Loucy (cell line): ENCODE measurements around the gene SERPINB6.

Experiments used
- H2AFZ ChIP-seq: fragments of 200-600 bp; sonication (generic); 2 replicates; pipeline ENCODE4 v1.6.0; 2016; ENCODE audit warnings: antibody characterized with exemption, mild to moderate bottlenecking, low read length, moderate library complexity
- H3F3A ChIP-seq: fragments of 200-600 bp; 2 replicates; pipeline ENCODE4 v1.6.0; 2016; ENCODE audit warnings: antibody characterized with exemption, low read depth, mild to moderate bottlenecking
- H3K27me3 ChIP-seq: fragments of 200-600 bp; sonication (generic); 2 replicates; pipeline ENCODE4 v1.6.1; 2014; ENCODE audit warnings: low read length, mild to moderate bottlenecking; ENCODE audit not compliant: insufficient read depth, poor library complexity, severe bottlenecking
- H3K36me3 ChIP-seq: fragments of 200-600 bp; sonication (generic); 2 replicates; pipeline ENCODE4 v1.6.1; 2016; ENCODE audit warnings: low read length; ENCODE audit not compliant: insufficient read depth
- H3K4me1 ChIP-seq: fragments of 200-600 bp; sonication (generic); 2 replicates; pipeline ENCODE4 v1.5.1; 2014; ENCODE audit warnings: low read length, mild to moderate bottlenecking; ENCODE audit not compliant: insufficient read depth, poor library complexity, severe bottlenecking
- H3K4me2 ChIP-seq: fragments of 200-600 bp; sonication (generic); 2 replicates; pipeline ENCODE4 v1.6.0; 2014; ENCODE audit warnings: antibody characterized with exemption, low read length, low read depth, mild to moderate bottlenecking; ENCODE audit not compliant: poor library complexity, severe bottlenecking
- H3K4me3 ChIP-seq: fragments of 200-600 bp; sonication (generic); 2 replicates; pipeline ENCODE4 v1.5.1; 2014; ENCODE audit warnings: low read length, mild to moderate bottlenecking, mixed read lengths; ENCODE audit not compliant: poor library complexity, severe bottlenecking
- H3K79me2 ChIP-seq: fragments of 200-600 bp; sonication (generic); 2 replicates; pipeline ENCODE4 v1.6.1; 2014; ENCODE audit warnings: low read length; ENCODE audit not compliant: insufficient read depth
- H3K9ac ChIP-seq: fragments of 200-600 bp; sonication (generic); 2 replicates; pipeline ENCODE4 v1.6.0; 2014; ENCODE audit warnings: mild to moderate bottlenecking, low read depth, low read length, moderate library complexity; ENCODE audit not compliant: poor library complexity, severe bottlenecking
- H3K9me2 ChIP-seq: fragments of 200-600 bp; sonication (generic); replicated peaks from 2 replicates; pipeline ENCODE4 v1.6.1; 2016; ENCODE audit warnings: low read depth, low read length, mixed read lengths
- H3K9me3 ChIP-seq: fragments of 200-600 bp; sonication (generic); 2 replicates; pipeline ENCODE4 v1.6.1; 2014; ENCODE audit warnings: mild to moderate bottlenecking, antibody characterized with exemption, low read length, low read depth; ENCODE audit not compliant: insufficient read depth
- H4K20me1 ChIP-seq: fragments of 200-600 bp; sonication (generic); 2 replicates; pipeline ENCODE4 v1.6.0; 2014; ENCODE audit warnings: antibody characterized with exemption, low read length, mild to moderate bottlenecking; ENCODE audit not compliant: insufficient read depth, poor library complexity, severe bottlenecking
- CTCF ChIP-seq: fragments of 200-600 bp; sonication (generic); conservative IDR thresholded peaks from 2 replicates; pipeline ENCODE4 v1.5.1; 2014; ENCODE audit warnings: mild to moderate bottlenecking, antibody characterized with exemption, low read length
- EZH2phosphoT487 ChIP-seq: fragments of 200-600 bp; IDR thresholded peaks from 2 replicates; pipeline ENCODE4 v1.6.1; 2018; ENCODE audit warnings: antibody characterized with exemption, mild to moderate bottlenecking, moderate library complexity, borderline replicate concordance

Gene SERPINB6

GRCh38 chr6:3007571-3007970 is 36.2 kb upstream of the SERPINB6 start:
- H3K9me2 ChIP-seq: no peaks in the 10 kb centered on the region
- no peaks in the 10 kb centered on the region for H3K27me3 ChIP-seq
- no peaks in the 10 kb centered on the region for H4K20me1 ChIP-seq
- no peak overlapping the region for H3K9ac ChIP-seq
- no peak for TF ChIP-seq EZH2phosphoT487
- no peak for TF ChIP-seq CTCF
- H3K9me3 ChIP-seq: peaks cover 18% of the 10 kb centered on the region; the same call in 1 of the 2 replicates
- H2AFZ ChIP-seq: no peak overlapping the region
- no peaks in the 10 kb centered on the region for H3K36me3 ChIP-seq
- no peak overlapping the region for H3K4me2 ChIP-seq
- H3F3A ChIP-seq: no peaks in the 10 kb centered on the region
- H3K4me1 ChIP-seq: no peaks in the 10 kb centered on the region
- H3K4me3 ChIP-seq: no peak overlapping the region
- no peaks in the 10 kb centered on the region for H3K79me2 ChIP-seq

- Histone ChIP-seq H3K4me1 (no peaks in the 10 kb centered on the region), H3F3A (peaks cover under 1% of the 10 kb centered on the region; the same call in 1 of the 2 replicates), H4K20me1 (no peaks in the 10 kb centered on the region), H3K9me3 (peaks cover 8% of the 10 kb centered on the region; the same call in 1 of the 2 replicates), H3K9me2 (no peaks in the 10 kb centered on the region), H3K79me2 (no peaks in the 10 kb centered on the region), H3K4me2 (no peak overlapping the region), H3K27me3 (no peaks in the 10 kb centered on the region), H3K9ac (no peak overlapping the region), H2AFZ (no peak overlapping the region), H3K36me3 (no peaks in the 10 kb centered on the region), H3K4me3 (no peak overlapping the region)
- TF ChIP-seq EZH2phosphoT487 (no peak), CTCF (no peak)
Observed at GRCh38 chr6:3006476-3006875, 35.1 kb upstream of the SERPINB6 start.

- H3K79me2 ChIP-seq: no peaks in the 10 kb centered on the region
- no peak overlapping the region for H3K9ac ChIP-seq
- no peak overlapping the region for H3K4me3 ChIP-seq
- H3K4me2 ChIP-seq: no peak overlapping the region
- peaks cover 3% of the 10 kb centered on the region for H3K4me1 ChIP-seq
- no peak overlapping the region for H2AFZ ChIP-seq
- no peaks in the 10 kb centered on the region for H3K36me3 ChIP-seq
- no peaks in the 10 kb centered on the region for H3K27me3 ChIP-seq
- TF ChIP-seq CTCF (no peak), EZH2phosphoT487 (no peak)
- H3F3A ChIP-seq: peaks cover 4% of the 10 kb centered on the region; the same call in 1 of the 2 replicates
- H3K9me3 ChIP-seq: peaks cover 2% of the 10 kb centered on the region; the same call in 1 of the 2 replicates
- H4K20me1 ChIP-seq: no peaks in the 10 kb centered on the region
- no peaks in the 10 kb centered on the region for H3K9me2 ChIP-seq
Observed at GRCh38 chr6:3005874-3006273, 34.5 kb upstream of the SERPINB6 start.
